A673 (cell line): ENCODE results near the gene ASB18.

Experiments
- CTCF ChIP-seq: fragments of 300-800, 200-600 bp; sonication (generic); conservative IDR thresholded peaks from 2 replicates; pipeline ENCODE4 v1.5.1; 2017; ENCODE audit warnings: low read depth, mild to moderate bottlenecking, antibody characterized with exemption, low read length, moderate library complexity, mixed read lengths
- EZH2 ChIP-seq: fragments of 200-600 bp; sonication (generic); IDR thresholded peaks from 2 replicates; pipeline ENCODE4 v1.6.1; 2017; ENCODE audit warnings: borderline replicate concordance, low read depth, mild to moderate bottlenecking, mixed read lengths, antibody characterized with exemption, low read length; ENCODE audit not compliant: poor library complexity, severe bottlenecking

- TF ChIP-seq EZH2 (no peak), CTCF (no peak)
These were observed 11.6 kb downstream of the ASB18 start for GRCh38 chr2:236252602-236253001.
